ENCODE measurements around the gene CLPTM1L.
"Not testable (repeated sequence)": the region's sequence is repeated elsewhere in the genome, so short reads cannot be mapped to it uniquely, and the experiment has no call there.

Gene CLPTM1L

DNA sequence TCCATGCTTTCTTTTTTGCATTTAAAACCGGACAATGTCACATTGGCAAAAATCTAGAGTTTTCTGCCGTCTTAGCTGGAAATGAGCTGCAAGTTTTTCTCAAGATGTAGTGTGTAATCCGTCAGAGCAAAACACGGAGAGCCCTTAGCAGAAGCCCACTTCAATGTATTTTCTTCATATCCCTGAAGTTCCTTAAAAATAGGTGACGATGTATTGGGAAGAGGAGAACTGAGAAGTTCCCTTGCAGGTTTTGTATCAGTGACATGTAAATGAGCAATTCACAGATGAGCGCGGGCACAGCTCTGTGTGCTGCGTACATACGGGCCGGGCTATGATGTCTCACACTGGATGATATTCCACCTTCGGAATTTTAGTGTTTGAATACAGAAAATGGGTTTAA, 14.8 kb upstream of the CLPTM1L start:
- DNase-seq (ENCODE audit: low read depth in 2 of 2): no peak

DNA sequence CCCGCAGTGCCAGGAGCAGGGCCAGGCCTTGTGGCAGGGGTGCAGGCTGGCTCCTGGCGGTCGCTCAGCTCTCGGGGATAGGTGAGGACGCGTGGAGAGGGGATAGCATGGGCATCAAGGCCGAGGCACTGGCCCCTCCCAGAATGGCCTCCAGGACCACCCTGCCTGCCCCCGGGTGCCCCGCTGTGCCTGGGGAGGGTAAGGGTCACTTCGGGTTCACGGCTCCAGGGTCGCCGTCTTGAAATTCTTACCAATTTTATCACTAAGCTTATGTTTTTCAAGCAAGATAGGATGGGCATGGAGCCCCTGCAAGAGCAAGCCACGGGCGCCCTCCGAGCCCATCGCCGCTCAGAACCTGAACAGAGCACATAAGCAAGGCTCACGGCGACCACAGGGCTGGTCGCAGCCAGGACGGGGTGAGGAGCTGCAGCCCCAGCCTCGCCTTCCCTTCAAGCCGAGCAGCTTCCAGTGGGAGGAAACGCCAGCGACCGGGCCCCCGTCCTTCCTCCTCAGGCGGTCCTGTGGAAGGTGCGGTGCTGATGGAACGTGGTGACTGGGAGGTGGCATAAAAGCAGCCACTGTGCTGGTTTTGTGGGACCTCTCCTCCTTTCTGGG, 14.2 kb upstream of the CLPTM1L start:
- no peak for DNase-seq (ENCODE audit: low read depth in 2 of 2)

DNA sequence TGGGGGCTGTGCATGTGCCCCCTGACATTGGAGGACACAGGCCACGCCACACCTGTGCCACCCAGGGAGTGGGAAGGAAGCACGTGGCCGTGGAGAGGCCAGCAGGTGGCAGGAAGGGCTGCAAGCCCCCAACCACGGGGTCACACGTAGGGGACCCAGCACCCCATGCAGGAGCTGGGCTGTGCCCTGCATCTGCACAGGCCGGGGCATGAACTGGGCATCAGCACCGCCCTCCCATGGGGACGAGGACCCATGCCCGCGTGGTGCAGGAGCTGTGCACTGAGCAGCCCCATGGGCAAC, 13.8 kb upstream of the CLPTM1L start:
- DNase-seq (ENCODE audit: low read depth in 2 of 2): no peak

DNA sequence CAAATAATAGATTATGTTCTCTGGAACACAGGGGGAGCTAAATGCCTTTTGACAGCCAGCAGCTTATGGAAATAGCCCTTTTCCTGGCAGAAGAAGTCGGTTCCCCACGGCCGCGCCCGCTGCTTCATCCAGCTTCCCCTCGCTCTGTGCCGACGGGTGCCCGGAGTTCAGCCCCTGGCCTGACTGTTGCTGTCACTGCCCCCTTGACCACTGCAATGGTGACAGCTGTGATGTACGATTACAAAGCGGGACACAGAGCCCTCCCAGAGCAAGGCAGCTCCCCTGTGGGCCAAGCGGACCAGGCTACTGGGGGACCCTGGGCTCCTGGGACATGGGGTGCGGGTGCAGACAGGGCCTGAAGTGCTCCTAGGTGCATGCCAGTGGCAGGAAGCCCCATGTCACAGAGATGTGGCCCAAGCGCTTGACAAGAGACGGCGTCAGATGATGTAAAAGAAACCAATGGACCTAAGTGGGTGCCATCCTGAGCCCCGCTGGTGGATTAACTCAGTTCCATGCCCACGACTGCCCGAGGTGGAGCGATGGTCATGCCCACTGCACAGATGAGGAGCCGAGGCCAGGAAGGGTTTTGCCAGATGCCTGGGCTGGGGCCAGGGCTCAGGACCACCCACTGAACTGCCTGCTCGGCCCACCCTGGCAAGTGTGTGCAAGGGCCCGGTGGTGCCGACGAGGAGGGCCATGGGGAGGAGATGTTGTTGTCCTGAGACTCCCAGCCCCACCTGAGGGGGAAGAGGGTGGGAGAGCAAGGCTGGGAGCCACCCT, 13.2 kb upstream of the CLPTM1L start:
- DNase-seq (ENCODE audit: low read depth in 2 of 2): no peak

DNA sequence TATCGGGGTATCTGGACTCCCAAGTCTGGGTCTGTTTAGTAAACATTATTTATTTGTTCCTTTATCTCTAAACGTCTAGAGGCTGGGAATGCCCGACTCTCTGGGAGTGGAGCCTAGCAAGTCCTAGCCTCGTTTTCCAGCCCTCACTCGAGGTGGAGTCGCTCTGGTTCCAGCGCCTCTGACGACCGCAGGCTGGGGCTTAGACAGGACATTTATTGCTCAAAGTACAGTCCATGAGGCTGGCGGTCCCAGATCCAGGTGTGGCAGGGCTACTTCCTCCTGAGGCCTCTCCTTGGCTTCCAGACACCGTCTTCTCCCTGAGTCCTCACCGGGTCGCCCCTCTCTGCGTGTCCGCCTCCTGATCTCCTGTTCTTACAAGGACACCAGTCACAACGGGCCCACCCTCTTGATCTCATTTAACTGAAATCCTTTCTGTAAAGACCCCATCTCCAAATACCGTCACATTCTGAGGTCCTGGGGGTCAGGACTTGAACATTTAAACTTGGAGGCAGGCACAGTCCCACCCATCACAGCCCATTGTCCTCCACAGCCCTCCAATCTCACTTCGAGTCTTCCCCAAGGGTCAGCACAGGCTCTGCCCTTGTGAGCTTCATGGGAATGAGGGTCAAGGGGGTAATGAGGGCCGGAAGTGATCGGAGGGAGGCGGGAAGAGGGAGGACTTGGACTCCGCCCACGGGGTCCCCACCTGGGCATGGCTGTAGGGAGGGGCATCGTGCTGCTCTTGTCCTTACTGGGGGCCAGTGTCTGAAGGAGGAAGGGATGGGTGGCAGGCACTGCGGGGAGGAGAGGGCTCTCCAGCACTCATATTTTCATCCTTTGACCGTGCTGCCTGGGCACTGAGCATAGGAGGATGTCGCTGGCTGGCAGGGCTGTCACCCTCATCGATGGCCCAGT, 12.2 kb upstream of the CLPTM1L start:
- no peak for DNase-seq (ENCODE audit: low read depth in 2 of 2)

DNA sequence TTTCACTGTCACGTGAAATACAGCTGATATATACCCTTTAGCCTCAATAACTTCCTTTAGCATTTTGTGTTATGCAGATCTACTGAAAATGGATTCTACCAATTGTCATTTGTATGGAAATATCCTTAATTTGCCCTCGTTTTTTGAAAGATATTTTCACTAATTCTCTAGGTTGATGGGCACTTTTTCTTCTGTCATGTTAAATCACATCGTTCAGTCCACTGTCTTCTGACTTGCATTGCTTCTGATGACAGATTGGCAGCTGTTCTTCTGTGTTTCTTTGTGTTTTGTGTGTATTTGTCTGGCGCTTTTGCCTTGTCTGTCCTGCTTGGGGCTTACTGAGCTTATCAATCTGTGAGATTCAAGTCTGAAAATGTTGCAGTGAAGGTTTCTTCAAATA, 9.7 kb upstream of the CLPTM1L start:
- DNase-seq (ENCODE audit: low read depth in 2 of 2): no peak

DNA sequence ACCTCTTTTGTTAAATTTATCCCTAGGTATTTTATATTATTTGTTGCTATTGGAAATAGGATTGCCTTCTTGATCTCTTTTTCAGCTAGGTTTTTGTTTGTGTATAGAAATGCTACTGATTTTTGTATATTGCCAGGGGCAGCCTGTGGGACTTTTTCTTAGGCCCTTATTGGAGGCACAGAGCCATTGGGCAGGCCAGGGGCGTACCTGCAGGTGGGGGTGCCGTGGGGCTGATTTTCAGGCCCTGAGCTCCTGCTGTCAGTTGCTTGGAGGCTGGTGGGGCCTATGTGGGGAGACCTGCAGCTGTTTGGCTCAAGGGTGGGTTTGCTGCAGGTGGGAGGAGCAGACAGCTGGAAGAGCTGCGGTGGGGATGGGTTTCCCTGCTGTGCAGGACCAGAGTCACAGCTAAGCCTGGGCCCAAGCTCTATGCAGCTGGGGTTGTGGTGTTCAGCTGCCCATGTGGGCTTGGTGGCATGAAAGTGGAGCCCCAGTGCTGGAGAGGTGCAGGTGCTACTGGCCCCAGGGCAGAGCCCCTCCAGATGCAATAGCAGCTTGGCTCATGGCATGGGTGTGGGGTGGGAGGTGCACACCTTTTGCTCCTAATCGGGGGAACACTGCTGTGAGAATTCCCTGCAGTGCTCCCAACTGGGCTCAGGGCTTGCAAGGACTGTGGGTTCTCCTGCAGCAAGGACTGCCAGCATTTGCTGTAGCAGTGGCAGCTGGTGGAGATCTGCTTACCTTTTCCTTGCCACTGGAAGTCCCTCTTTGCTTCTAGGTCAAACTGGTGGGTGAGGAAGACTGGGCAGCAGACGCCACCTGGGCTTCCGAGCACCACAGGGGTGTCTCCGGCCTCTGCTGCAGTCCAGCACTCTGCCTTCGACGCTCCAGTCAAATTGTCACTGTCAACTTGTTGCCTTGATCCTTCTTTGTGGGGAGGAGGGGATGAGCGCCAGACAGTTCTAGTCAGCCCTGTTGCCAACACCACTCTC, 7.6 kb upstream of the CLPTM1L start:
- no peak for DNase-seq (ENCODE audit: low read depth in 2 of 2)

DNA sequence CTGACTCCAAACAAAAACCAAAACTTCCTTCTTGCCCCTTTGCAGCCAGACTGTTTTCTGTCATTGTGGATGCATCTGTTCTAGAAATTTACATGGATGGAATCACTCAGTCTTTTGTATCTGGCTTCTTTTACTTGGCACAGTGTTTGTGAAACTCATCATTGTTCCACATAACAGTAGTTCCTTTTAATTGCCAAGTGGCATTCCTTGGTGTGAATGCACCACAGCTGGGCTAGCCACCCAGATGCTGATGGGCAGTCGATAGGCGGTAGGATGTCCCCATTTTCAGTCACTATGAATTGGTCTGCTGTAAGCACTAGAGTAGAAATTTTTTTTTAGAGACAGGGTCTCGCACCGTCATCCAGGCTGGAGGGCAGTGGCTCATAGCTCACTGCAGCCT, 6.3 kb upstream of the CLPTM1L start:
- no peak for DNase-seq (ENCODE audit: low read depth in 2 of 2)

DNA sequence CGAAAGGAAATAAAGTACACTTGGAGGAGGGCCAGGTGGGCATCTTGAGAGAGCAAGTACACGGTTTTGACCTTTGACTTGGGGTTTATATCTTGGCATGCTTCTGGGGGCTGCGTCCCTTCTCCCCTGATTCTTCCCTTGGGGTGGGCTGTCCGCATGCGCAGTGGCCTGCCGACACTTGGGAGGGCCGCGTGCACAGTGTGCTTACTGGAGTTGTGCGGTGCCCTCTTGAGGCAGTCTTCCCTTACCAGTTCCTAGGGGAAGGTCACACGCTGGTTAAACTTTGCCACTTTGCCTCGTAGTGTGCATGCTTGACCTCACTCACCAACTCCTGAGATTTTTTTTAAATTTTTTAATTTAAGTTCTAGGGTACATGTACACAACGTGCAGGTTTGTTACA, 4.3 kb upstream of the CLPTM1L start:
- no peak for DNase-seq (ENCODE audit: low read depth in 2 of 2)

DNA sequence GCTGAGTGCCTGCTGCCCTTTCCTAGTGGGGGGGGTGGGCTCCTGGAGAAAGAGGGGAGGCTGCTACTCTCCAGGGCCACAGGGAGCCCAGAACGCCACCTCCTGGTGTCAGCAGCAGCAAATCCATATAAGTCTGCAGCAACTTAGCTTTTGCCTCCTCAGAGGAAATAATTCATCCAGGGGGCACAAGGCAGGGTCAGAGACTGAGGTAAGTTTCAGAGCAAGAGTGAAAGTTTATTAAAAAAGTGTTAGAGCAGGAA, 4.0 kb upstream of the CLPTM1L start:
- no peak for DNase-seq (ENCODE audit: low read depth in 2 of 2)

DNA sequence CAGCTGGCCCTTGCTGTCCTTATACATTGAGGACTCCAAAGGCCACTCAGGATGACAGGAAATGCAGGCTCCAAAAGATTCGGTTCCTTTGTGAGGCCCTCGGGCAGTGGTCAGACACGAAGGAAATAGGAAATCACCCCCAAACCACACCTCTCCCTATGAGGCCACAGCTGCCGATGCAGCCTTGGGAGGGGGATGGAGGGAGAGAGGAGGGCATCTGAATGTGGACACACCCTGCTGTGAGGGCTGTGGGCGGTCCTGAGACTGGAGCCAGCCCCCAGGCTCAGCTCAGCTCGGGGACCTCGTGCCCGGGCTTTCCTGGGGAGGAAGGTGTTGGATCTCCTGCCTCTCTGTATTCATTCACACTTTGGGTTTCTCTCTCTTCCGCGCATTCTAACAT, 2.7 kb upstream of the CLPTM1L start:
- DNase-seq (ENCODE audit: low read depth in 2 of 2): no peak

DNA sequence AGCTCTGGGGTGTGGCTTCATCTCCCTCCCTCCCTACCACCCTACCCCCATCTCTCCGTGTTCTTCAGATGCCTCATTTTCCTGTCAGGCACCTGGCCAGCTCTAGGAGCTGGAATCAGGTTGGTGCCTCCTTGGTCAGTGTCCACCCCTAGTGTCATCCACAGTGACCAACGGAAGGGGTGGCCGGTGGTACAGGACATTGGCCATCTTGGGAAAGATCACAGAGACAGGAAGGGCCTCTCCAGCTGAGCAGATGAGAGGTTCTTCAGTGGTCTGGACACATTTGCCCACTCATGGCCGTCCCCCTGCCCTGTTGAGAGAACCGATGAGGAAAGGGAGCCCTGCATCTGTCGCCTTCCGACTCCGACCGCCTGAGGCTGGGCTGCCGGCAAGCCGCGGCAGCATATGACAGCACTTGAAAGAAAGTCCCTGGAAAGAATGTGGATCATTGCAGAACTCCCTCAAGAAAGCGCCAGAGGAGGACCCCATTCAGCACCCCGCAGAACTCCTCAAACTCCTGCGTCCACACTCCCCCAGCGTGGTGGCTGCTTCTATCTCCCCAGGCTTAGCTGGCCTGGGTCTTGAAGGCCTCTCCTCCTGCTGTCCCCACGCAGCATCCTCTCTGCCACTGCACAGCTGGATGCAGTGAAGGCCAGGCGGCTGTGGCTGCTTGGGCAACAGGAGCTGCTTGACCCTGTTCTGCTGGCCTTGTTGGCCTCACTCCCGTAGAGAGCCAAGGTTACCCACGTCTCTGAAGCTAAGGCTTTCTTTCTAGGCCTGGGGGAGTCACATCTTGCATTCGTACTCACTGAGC, 1.9 kb upstream of the CLPTM1L start:
- DNase-seq (ENCODE audit: low read depth in 2 of 2): no peak

DNA sequence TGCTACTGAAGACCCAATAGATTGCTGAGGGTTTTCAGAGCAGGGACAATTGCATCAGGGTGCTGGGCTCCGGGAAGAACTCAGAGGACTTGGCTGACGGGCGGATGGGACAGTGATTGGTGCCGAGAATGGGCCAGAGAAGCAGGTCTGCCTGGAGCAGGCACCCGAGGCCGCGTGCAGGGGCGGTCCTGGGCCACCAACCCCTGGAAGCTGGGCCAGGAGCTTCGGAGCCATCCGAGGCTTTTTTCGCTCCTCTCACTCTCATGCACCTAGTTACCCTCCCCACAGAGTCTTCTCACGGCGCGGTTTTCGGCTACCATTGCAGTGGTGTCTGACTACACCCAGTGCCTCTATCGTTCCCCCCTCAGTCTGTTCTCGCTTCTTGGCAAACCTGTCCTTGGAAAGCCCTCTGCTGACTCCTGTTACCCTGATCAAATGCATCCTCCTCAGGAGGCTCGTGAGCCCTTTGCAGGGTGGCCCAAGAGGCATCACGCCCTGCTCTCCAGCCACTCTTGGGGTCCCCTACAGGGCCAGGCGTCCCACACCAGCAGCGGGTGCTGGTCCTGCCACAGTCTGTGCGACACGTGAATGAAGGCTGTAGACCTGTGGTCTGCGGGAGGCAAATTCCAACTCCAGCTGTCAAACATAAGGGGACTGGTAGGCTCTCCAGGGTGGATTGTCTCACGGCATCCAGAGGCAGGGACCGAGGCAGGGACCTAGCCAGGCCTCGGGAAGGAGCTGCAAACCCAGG, 1.2 kb upstream of the CLPTM1L start:
- DNase-seq (ENCODE audit: low read depth in 2 of 2): no peak

DNA sequence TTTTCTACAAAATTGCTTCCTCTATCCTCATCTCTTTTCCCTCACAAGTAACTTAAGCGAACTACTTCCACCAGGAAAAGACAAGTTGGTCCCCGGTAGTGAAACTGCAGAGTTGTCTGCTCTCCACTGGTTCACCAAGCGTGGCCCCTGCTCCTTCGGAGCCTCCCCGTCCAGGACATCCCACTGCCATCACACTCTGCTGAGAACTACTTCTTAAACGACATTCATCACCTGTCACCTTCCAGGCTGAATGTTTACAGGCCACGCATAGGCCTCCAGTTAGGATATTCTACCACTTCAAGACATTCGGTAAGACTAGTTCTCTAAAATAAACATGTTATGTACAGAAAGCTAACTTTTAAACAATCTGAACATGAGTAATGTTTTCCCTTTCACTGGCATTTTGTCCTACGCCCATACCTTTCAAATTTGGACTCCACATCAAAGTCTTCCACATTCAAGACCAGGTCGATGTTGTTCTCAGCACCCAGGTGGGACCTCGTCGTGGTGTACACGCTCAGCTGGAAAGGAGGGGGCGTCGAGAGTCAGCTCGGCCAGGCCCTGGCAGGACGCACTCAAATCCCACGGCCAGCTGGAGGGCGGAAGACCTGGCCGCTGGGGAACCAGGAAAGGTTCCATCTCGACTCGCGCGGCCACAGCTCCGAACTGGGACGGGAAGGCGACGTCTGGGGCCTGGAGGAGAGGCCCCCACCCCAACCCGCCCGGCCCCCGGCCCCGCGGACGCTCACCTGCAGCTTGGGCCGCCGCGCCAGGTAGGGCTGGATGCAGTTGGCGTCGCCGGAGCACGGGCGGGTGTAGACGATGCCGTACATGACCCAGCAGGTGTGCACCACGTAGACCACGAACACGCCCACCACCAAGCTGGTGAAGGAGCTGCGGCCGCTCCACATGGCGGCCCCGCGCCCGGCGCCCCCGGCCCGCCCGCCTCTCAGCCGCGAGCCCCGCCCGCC, 683 bp downstream of the CLPTM1L start:
- DNase-seq (ENCODE audit: low read depth in 2 of 2): peak in 1 of 2 experiments; percentile 14

DNA sequence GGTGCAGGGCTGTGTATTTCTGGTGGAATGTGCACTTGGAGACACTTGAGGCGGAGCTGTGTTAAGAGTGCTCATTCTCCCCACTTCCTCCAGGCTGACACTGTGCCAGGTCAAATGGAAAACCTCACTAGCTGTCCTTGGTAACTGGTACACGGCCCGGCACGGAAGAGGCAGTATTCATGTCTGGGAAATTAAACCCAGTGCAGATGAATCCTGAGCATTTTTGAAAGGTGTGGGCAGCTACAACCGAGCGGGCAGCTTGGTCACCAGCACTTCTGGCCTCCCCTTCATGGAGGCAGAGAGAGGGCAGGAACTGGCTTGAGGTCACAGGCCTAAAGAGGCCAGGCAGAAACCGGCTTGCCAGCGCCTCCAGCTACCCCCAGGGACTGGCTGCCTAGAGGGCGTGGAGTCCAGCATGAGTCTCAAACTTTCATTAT, 1.6 kb downstream of the CLPTM1L start:
- no peak for DNase-seq (ENCODE audit: low read depth in 2 of 2)

DNA sequence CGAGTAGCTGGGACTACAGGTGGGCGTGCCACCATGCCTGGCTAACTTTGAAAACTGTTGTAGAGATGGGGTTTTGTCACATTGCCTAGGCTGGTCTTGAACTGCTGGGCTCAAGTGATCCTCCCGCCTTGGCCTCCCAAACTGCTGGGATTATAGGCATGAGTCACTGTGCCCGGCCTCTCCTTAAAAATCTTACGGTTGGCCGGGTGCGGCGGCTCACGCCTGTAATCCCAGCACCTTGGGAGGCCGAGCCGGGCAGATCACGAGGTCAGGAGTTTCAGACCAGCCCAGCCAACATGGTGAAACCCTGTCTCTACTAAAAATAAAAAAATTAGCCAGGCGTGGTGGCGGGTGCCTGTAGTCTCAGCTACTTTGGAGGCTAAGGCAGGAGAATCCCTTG, 2.2 kb downstream of the CLPTM1L start:
- DNase-seq (ENCODE audit: low read depth in 2 of 2): not testable (repeated sequence)

DNA sequence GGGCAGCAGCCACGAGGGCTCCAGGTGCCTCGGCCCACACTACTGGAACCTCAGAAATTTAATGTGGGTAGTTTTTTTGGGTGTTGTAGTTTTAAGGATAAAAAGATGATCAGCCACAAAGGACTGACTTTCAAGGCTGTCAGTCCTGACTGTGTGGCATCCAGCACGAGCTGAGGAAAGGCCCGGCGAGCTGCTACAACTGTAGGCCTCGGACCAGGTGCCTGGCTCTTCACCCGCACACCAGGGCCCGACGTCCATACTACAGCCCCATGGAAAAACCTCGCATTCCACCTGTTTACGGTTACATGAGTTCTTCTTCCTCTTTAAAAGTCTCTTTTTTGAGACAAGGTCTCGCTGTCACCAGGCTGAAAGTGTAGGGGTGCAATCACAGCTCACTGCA, 2.6 kb downstream of the CLPTM1L start:
- no peak for DNase-seq (ENCODE audit: low read depth in 2 of 2)

DNA sequence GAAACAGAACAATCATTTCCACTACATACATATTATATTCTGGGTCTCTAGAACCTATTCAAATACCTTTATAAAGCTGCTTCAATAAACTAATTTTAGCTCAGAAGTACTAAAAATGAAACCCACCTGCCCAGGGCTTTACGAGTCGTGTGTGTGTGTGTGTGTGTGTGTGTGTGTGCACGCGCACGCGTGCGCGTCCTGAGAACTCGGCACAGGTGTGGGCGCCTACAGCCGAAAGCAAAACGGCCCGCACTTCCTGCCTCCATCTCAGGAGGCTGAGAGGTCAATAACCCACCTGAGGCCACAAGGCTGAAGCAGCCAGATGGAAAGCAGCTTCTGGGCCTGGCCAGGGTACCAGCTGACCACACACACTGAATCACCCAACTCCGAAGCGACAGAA, 3.0 kb downstream of the CLPTM1L start:
- no peak for DNase-seq (ENCODE audit: low read depth in 2 of 2)

DNA sequence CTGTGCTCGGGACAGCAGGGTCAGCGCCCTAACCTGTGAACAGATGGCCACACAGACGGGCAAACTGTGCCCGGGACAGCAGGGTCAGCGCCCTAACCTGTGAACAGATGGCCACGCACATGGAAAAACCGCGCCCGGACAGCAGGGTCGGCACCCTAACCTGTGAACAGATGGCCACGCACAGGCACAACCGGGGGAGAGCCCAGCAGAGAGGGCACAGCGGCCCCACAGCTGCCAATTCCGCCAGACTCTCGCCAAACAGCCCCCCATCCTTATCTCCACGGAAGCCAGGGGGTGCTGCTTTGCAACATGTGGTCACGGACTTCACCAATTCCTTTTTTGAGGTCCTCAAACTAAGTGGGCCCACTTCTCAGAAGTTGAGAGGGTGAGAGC, 5.1 kb downstream of the CLPTM1L start:
- not testable (repeated sequence) for DNase-seq (ENCODE audit: low read depth in 2 of 2)

Measured in stimulated activated CD4-positive, alpha-beta T cell treated with anti-CD3 and anti-CD28 coated beads, Interleukin-12 subunit alpha, Interleukin-12 subunit beta, amount 100 ng/mL, for 24 hours (primary cell).